Astrocyte of the cerebellum (primary cell): ENCODE results near the gene SPATA31C1.

Source experiments
- DNase-seq: peaks from one replicate; pipeline ENCODE4 v3.0.0-alpha.2; 2011; ENCODE audit warnings: low read depth
- H3K4me3 ChIP-seq: 2 replicates; pipeline ENCODE4 v1.5.1; 2011; ENCODE audit warnings: mild to moderate bottlenecking, low read depth, low read length, moderate library complexity
- in situ Hi-C: cut with HindIII; loops from 2 replicates; pipeline ENCODE4 v1.10.0; 2017; ENCODE audit warnings: low sequenced_read_pairs
- TF ChIP-seq, protein P1 (sequence below): IDR thresholded peaks from 2 replicates; pipeline ENCODE4 v1.5.1; 2012; ENCODE audit warnings: low read length, low read depth, moderate library complexity, mild to moderate bottlenecking; ENCODE audit errors: missing control alignments

Gene SPATA31C1

DNA sequence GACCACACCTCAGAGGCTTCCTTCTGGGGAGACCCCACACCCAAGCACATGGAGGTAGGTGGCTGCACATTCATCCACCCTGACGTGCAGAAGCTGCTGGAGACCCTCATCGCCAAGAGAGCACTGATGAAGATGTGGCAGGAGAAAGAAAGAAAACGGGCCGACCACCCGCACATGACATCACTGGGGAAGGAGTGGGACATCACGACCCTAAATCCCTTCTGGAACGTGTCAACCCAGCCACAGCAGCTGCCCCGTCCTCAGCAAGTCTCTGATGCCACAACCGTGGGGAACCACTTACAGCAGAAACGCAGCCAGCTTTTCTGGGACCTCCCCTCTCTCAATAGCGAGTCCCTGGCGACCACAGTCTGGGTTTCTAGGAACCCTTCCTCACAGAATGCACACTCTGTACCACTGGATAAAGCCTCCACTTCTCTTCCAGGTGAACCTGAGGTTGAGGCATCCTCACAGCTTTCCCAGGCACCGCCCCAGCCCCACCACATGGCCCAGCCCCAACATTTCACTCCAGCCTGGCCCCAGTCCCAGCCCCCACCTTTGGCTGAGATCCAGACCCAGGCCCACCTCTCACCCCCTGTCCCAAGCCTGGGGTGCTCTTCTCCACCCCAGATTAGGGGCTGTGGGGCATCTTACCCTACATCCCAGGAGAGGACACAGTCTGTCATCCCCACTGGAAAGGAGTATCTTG, 32.1 kb upstream of the SPATA31C1 start:
- in situ Hi-C loops = no loop called here
- TF ChIP-seq, protein P1, sequence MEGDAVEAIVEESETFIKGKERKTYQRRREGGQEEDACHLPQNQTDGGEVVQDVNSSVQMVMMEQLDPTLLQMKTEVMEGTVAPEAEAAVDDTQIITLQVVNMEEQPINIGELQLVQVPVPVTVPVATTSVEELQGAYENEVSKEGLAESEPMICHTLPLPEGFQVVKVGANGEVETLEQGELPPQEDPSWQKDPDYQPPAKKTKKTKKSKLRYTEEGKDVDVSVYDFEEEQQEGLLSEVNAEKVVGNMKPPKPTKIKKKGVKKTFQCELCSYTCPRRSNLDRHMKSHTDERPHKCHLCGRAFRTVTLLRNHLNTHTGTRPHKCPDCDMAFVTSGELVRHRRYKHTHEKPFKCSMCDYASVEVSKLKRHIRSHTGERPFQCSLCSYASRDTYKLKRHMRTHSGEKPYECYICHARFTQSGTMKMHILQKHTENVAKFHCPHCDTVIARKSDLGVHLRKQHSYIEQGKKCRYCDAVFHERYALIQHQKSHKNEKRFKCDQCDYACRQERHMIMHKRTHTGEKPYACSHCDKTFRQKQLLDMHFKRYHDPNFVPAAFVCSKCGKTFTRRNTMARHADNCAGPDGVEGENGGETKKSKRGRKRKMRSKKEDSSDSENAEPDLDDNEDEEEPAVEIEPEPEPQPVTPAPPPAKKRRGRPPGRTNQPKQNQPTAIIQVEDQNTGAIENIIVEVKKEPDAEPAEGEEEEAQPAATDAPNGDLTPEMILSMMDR = no peak
- H3K4me3 ChIP-seq = no peak overlapping the region
- no peak for DNase-seq

DNA sequence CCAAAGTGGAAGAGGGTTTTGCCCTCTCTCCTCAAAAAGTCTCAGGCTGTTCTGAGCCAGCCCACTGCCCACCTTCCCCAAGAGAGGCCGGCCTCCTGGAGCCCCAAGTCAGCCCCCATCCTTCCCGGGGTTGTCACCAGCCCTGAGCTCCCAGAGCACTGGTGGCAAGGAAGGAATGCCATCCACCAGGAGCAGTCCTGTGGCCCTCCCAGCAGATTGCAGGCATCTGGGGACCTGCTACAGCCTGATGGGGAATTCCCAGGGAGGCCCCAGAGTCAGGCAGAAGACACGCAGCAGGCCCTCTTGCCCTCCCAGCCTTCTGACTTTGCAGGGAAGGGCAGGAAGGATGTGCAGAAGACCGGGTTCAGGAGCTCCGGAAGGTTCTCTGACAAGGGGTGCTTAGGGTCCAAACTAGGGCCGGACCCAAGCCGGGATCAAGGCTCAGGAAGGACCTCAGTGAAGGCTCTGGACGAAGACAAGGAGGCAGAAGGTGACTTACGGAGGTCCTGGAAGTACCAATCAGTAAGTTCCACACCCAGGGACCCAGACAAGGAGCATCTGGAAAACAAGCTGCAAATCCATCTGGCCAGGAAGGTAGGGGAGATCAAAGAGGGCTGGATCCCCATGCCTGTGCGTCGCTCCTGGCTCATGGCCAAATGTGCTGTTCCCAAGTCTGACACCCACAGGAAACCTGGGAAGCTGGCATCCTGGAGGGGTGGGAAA, 31.4 kb upstream of the SPATA31C1 start:
- in situ Hi-C loops = no loop called here
- TF ChIP-seq, protein P1 = no peak
- DNase-seq = no peak
- H3K4me3 ChIP-seq = no peak overlapping the region

DNA sequence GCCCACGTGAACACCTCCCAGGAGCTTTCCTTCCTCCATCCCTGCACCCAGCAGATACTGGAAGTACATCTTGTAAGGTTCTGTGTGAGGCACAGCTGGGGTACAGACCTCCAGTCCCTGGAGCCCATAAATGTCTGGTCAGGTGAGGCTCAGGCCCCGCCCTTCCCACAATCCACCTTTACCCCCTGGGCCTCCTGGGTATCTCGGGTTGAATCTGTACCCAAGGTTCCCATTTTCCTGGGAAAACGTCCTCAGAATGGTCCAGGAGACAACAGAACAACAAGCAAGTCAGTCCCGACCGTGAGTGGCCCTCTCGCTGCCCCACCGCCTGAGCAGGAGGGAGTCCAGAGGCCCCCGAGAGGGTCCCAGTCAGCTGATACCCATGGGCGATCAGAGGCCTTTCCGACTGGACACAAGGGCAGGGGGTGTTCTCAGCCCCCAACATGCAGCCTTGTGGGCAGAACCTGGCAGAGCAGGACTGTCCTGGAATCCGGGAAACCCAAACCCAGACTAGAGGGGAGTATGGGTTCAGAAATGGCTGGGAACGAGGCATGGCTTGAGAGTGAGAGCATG, 30.7 kb upstream of the SPATA31C1 start:
- TF ChIP-seq, protein P1 = no peak
- H3K4me3 ChIP-seq = no peak overlapping the region
- in situ Hi-C loops = no loop called here
- no peak for DNase-seq

DNA sequence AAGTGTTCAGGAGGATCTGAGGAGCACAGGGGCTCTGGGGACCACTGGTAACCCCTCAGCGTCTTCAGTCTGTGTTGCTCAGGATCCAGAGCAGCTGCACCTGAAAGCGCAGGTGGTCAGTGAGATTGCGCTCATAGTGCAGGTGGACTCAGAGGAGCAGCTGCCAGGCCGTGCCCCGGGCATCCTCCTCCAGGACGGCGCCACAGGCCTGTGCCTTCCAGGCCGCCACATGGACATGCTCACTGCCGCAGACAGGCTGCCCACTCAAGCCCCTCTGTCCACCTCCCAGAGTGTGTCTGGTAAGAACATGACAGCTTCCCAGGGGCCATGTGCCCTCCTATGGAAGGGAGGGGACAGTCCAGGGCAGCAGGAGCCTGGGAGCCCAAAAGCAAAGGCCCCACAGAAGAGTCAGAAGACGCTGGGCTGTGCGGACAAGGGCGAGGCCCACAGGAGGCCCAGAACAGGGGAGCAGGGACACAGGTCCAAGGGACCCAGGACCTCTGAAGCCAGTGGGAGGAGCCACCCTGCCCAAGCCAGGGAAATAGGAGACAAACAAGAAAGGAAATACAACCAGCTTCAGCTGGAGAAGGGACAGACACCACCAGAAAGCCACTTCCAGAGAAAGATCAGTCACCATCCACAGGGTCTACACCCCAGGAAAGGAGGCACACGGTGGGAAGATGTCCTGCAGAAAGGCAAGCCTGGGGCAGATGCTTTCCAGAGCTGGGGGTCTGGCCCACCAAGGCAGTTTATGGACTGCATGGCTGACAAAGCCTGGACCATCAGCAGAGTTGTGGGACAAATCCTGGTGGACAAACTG, 29.9 kb upstream of the SPATA31C1 start:
- H3K4me3 ChIP-seq = no peak overlapping the region
- in situ Hi-C loops = no loop called here
- no peak for DNase-seq
- TF ChIP-seq, protein P1 = no peak

DNA sequence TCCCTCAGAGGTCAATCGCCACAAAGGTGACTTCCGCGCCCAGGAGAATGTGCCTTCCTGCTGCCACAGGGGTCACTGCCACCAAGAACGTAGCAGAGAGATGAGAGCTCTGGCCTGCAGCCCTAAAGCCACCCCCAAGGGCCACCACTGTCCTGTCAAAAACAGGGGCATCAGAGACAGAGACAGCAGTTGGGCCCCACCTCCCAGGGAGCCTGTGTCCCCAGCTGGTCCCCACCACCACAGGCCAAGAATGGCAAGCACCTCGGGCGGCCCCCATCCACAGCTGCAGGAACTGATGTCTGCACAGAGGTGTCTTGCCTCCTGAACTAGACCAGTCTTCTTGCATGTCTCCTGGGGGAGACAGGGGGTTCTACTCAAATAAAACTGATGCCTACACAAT, 29.3 kb upstream of the SPATA31C1 start:
- in situ Hi-C loops = no loop called here
- no peak overlapping the region for H3K4me3 ChIP-seq
- DNase-seq = no peak
- TF ChIP-seq, protein P1 = no peak
